NCI-H82 (cell line): ENCODE data around the gene KLRK1.
"Not testable (repeated sequence)": the region's sequence is repeated elsewhere in the genome, so short reads cannot be mapped to it uniquely, and the experiment has no call there.

Source experiments
- DNase-seq: peaks from one replicate; lab custom pipeline; 2025; lab: John Stamatoyannopoulos, UW

The KLRK1 gene

DNA sequence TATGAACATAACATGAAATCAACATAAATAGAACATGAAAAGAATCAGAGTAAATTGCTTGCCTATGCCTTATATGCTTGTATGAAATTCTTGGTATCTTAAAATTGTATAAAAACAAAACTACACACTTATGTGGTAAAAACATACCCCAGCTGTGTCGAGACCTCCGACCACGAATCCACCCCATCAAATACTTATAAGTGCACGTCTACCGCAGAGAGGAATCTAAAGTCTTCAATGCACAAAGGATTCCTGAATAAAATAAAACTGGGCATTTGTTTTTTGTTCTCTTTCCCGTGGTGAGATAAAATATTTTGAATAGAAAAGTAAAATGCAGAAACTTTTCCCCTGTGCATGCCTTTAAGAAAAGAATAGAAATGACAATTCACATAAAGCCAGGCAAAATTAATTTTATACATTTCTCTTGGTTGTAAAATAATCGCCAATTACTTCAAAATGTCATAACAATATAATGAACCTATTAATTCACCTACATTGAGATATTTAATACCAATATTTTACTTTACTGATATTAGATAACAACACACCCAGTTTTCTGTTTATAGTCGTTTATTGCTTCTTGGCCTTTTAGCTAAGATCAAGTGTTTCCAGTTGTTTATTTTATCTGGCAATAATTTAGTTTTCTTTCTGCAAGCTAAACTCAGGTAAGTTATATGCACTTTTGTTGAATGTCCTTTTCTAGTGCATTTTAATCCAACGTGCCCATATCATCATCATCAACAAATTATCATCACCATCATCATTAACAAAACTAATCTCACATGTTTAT, 1.0 kb downstream of the KLRK1 start:
- no peak for DNase-seq

DNA sequence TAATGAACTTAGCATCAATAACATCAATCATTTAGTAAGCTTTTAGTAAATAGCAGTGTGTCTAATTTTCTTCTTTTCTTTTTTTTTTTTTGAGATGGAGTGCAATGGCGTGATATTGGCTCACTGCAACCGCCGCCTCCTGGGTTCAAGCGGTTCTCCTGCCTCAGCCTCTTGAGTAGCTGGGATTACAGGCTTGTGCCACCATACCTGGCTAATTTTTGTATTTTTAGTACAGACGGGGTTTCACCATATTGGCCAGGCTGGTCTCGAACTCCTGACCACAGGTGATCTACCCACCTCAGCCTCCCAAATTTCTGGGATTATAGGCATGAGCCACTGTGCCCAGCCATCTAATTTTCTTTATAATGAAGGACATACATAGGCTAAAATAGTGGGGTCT, 2.3 kb downstream of the KLRK1 start:
- DNase-seq: not testable (repeated sequence)

DNA sequence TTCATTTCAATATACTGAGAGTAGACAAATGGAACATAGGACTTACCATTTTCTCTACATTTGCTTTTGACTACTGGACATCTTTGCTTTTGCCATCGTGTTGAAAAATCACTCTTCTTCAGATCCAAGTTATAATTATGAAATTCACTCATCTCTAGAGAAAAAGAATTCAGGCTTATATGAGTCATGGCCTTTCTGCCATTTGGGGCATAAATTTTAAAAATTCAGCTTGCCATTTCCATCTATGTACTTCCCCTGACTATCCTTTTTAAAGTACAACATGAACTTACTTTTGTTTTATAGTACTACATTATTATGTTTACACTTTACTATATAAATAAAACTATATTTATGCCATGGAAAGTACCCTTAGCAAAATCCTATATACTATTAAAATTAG, 3.0 kb downstream of the KLRK1 start:
- DNase-seq: no peak

DNA sequence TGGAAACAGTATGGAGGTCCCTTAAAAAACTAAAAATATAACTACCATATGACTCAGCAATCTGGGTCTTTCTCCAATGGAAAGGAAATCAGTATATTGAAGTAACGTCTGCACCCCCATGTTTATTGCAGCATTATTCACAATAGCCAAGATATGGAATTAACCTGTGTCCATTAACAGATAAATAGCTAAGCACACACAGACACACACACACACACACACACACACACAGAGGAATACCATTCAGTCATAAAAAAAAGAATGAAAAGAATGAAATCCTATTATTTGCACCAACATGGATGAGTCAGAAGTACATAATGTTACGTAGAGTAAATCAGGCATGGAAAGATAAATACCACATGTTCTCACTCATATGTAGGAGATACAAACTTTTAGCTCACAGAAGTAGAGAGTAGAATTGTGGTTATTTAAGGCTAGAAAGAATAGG, 4.7 kb downstream of the KLRK1 start:
- no peak for DNase-seq

DNA sequence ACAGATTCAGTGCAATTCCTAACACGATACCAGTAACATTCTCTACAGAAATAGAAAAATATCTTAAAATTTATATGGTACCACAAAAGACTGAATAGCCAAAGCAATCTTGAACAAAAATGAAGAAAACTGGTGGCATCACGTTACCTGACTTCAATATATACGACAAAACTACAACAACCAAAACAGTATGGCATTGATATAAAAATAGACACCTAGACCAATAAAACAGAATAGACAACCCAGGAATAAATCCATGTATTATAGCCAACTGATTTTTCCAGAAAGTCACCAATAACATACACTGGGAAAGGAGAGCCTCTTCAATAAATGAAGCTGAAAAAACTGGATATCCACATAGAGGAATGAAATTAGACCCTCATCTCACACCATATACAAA, 5.7 kb downstream of the KLRK1 start:
- DNase-seq: no peak

DNA sequence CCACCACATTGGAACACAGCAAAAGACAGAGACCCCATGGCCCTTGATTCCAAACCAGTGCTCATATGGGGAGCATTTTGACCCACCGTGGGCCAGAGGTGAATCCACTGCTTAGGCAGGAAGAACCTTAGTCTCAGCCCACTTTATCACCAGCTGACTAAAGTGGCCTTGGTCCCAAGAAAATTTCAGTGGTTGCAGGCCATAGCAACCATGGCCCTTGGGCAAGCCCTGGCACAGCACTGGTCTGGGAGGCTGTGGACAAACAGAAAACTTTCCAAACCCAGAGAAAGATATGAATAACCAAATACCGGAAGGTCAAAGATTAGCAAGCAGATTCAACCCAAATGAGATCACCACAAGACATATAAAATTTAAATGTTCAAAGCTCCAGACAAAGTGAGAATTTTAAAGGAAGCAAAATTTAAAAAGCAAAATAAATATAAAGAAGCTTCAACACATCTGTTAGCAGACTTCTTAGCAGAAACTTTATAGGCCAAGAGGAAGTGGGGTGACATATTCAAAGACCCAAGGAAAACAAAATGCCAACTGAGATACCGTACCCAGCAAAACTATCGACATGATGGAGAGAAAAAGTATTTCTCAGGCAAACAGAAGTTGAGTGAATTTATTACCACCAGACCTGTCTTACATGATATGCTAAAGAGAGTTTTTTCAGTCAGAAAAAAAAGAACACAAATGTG, 7.8 kb downstream of the KLRK1 start:
- DNase-seq: no peak

DNA sequence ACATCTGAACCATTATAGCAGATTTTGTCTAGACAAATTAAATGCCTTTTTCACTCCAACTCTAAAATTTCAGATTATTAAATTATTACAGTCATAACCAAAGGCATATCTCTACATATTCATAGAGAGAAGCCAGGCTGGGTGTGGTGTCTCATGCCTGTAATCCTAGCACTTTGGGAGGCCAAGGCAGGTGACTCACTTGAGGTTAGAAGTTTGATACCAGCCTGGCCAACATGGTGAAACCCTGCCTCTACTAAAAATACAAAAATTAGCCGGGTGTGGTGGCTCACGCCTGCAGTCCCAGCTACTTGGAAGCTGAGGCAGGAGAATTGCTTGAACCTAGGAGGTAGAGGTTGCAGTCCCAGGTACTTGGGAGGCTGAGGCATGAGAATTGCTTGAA, 11.1 kb downstream of the KLRK1 start:
- not testable (repeated sequence) for DNase-seq

DNA sequence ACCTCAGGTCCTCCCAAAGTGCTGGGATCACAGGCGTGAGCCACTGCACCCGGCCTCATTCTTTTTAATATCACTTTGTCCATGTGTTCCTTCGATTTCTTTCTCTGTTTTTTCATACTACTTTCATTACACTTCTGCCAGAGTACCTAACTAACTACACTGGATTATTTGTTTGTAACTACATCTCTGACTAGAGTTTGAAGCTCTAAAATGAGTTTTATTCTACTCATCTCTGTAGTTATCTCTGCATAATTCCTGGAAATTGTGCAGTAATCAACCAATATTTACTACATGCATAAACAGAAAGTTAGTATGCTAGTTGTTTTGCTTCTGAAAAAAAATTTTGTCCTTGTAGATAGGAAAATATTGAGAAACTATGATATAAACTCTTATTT, 15.2 kb downstream of the KLRK1 start:
- no peak for DNase-seq

DNA sequence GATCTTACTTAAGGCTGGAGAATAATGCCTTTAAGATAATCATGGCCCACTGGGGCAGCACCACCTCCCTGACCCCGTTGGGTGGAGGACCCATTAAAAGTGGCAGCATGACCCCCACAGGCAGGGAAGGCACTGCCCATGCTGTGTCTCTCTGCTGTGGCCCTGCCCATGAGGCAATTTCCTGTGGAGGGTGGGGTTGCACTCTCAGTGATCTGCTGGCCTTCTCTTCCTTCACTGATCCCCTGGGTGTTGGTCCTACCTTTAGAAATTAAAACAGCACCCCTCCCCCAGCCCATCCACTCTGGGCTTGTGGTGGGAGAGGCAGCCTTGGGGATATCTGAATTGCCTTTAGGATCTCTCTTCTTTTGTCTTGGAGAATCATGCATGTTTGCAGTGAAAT, 17.3 kb downstream of the KLRK1 start:
- DNase-seq: no peak

DNA sequence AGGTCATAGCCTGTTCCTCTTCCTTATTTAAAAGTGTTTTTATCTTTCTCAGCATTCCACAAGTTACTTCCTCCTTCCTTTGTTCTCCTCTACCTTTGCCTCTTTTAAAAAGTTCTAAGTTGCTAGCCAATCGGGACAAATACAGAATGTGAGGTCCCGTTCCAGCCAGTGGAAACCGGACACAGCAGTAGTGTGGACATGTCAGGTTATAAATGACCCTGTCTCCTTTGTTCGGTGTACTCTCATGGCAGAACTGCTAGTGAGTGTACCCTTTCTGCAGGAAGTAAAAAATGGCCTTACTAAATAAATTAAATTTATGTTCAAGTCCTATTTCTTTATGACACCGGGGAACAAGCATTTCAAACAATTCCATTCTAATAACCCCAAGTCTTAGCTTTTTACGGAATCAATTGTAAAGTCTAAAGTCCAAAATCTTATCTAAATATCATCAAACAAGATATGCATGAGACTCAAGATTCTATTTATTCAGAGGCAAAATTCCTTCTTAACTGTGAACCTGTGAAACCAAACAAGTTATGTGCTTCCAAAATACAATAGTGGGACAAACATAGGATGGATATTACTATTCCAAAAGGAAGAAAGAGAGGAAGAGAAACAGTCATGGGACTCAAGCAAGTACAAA, 17.8 kb downstream of the KLRK1 start:
- DNase-seq: not testable (repeated sequence)

DNA sequence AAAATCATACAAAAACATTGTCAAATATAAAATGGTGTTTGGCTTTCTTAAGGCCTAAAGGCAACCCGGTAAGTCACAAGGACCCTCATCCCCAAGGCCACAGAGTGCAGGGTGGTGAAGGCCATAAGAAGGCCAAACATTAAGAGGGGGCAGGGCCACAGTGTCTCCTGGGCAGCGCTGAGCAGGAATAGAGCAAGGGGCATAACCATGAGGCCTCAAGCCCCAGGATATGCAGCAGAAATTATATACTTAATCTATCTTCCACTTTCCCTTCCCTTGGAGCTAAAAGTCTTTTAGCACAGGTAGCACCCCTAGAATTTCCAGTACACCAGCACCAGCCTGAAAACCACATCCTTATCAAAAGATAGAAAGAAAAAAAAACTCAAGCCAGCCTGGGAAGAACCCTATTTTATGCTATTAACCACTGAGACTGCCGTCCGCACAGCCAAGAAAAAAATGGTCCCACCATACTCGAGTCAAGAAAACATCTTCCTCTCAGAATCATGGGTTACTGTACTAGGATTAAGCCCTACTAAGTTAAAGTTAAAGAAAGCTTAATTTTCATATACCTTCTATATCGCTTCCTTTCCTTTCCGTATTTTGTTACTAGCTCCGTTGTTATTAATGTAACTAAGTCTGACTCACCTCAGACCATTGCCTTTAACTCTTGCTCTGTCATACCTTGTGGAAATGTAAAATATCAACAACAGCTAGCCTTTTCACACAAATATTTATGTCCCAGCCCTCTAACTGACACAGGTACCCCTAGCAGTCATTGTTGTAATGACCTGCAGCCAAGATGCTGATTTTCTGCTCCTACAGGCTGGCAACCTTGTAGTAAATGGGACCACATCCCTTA, 20.1 kb downstream of the KLRK1 start:
- no peak for DNase-seq

DNA sequence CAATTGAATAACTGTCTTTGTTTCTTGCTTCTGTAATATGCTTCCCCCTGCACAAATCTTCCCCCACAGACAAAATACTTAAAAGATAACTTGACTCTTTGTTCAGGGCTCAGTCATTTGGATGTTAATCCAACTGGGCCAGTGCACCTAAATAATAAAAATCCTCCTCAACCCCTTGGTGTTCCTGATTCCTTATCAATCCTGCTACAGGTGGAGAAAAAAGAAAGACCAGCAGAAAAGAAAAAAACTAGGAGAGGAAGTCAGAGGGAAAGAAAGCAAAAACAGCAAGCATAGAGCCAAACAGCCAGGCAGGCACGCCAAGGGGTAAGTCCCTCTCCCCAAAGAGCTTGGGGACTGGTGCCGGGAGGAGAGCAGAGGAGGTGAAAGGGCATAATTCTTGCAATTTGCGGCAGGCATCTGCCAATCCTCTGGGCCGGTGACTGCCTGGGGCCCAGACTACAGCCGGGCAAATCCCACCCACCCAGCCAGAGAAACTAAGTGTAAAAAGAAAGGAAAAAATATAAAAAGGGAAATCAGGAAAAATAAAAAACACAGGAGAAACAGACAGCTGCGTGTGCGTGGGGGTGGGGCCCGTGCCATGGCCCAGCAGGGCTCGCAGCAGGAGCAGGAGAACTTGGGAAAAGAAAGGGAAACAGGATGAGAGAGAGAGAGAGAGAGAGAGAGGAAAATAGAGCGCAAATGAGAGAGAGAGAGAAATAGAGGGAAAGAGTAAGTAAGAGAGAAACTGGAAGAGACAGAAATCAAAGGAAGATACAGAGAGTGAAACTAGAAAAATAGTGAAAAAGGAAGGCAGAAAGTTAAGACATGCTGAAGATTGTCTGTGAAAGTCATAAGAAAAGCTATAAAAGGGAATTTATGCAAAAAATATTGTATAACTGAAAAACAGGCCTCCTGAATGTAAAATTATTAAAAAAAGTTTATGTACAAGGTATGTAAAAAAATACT, 21.4 kb downstream of the KLRK1 start:
- no peak for DNase-seq

DNA sequence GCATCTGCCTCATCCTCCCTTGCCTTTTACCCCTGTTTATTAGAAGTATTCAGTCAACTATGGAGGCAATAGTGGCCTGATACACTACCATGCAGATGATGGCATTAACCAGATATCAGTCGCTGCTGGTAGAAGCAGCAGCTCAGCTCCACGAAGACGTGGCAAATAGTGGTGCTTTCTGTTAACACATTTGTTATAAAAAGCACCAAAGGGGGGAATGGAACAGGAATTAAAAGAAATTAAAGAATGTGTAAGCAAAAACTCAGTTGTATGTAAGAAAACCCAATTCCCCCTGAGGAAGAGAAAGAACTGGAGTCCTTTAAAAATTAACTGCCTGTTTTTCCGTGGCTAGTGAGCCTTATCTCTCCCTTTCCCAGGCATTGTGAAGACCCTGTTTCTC, 22.1 kb downstream of the KLRK1 start:
- DNase-seq: not testable (repeated sequence)

DNA sequence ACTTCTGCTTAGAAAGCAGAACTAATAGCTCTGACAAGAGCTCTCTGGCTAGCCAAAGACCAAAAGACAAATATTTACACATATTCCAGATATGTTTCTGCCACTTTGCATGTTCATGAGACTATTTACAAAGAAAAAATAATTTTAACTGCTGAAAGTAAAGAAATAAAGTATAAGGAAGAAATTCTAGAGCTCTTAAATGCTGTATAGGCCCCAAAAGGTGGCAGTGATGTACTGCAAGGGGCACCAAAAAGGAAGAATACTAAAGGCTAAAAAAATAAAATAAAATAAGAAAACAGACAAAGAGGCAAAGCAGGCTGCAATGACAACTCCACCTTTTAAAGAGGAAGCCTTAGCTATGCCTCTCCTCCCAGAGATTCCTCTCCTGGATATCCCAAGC, 23.0 kb downstream of the KLRK1 start:
- no peak for DNase-seq

DNA sequence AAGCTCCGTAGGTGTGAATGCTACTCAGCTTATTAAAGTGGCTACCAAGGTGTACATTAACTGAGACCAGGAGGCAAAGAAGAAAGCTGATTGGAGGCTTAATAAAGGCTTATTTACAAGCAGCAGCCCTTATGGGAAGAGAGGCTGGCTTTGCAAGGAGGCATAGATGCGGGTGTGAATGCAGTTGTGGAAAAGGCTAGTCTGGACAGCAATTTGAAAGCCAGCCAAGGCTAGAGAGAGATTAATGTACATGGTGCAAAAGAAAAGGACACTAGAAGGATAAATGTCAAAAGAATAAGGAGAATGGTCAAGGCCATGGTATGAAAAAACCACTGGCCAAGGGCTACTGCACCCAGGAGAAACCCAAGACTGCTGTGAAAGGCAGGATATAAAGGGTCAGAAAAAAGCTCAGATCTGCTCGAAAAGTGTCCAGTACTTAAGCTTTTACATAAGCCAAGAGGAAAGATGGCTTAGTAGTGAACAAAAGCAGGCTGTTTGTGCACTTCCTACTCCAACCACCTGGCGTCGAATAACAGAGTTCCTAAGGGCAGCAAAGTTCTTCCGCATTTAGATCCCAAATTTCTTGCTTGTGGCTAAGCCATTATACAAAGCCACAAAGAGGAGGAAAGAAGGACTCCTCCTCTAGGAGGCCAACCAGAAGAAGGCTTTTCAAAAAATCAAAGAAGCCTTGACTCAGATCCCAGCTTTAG, 24.0 kb downstream of the KLRK1 start:
- DNase-seq: no peak

DNA sequence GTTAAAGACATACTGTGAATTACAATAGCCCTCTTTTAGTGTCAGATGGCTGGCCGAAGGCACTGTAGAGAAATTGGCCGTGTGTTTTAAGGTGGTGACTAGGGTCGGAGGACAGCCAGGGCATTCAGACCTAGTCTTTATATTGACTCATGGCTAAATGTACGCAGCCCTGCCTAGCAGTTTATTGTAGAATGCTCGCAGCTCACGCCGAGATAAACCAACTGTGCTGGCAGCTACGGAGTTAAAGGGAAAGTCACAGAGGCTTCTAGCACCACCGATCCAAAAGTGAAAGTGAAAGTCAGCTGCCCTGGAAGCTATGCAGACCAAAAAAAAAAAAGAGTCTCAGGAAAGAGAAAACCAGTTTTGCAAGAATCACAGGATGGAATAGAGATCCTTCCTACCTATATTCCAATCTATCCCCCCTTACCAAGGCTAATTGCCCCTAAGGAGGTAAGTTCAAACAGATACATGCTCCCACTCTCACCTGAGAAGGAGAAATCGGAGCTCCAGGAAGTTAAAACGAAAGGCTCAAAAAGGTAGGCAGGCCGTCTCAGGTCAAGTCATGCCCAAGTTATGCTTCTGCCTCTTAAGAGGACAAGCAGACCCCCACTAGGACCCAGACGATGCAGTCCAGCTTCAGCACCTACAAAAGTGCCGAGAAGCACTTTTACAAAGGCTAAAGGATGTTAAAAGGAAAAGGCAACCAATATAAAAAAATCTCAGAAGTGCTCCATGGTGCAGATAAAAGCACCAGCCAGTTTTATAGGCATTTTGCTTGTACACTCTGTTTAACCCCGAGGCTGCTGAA, 24.8 kb downstream of the KLRK1 start:
- DNase-seq: no peak

DNA sequence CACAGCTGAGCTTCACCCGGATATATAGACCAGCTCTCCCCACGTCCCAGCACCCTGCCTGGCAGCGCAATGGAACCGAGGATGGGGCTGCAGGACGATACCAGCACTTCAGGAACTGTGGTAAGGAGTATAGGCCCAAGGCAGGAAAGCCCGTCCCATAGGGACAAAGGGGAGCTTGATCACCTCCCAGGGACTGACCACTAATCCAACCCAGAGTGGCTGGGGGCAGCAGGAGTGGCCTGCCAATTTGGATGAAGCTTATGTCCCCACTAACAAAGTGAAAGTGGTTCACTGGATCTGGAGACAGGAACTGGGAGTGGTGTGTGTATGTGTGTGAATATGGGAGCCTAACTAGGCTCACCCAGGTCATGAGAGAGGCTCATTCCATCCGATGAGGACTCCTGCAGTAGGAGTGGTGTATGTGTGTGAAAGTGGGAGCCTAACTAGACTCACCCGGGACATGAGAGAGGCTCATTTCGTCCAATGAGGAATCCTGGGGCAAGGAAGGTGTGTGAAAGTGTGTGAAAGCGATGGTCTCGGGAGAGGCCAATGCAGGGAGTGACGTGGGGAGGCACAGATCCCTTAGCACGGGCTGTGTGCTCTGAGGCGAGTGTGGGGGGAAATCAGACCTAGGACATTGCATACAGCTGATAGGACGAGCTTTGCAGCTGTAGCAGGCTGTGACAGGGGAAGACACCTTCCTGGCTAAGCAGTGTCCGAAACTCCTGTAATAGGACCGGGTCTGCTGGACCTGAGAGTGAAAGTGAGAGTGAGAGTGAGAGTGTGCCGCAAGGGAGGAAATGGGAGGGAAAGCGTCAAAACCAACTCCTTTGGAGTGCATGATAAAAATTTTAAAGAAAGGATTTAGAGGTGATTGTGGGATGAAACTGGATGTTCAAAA, 25.7 kb downstream of the KLRK1 start:
- no peak for DNase-seq

DNA sequence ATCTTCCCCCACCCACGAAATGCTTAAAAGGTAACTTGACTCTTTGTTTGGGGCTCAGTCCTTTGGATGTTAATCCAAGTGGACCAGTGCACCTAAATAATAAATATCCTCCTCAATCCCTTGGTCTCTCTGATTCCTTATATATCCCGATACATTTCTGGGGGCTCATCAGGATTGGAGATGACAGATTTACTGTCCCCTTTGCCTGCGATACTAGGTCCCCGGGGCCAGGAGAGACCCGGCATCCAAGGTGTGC, 26.3 kb downstream of the KLRK1 start:
- DNase-seq: no peak
